ENCODE data around the gene MSL1. TPM values are rescaled to one million over a fixed set of nuclear protein-coding genes. Genes with fewer than 3 reads are reported as not detected.
A peak's percentile ranks its signal among the peaks of the same experiment; 100 is the strongest.

Gene MSL1
- total RNA-seq, 1 experiment from 2014 or later = 72.9 TPM

- no peak for DNase-seq
- no peaks in the 10 kb centered on the region for H3K27me3 ChIP-seq
- no peaks in the 10 kb centered on the region for H3K9me3 ChIP-seq (replicated peaks)
- H3K36me3 ChIP-seq = peaks cover 54% of the 10 kb centered on the region
- H3K4me3 ChIP-seq = no peak overlapping the region
- no peaks in the 10 kb centered on the region for H3K4me1 ChIP-seq
- no peak overlapping the region for H3K27ac ChIP-seq
Measured at GRCh38 chr17:40159456-40159855, 37.7 kb downstream of the MSL1 start.

- no peak for DNase-seq
- H3K4me1 ChIP-seq = 0 out of 2 replicates have a peak, but pooled peaks cover 3% of the 10 kb centered on the region
- H3K27ac ChIP-seq = no peak overlapping the region
- H3K4me3 ChIP-seq = no peak overlapping the region
- peaks cover 88% of the 10 kb centered on the region for H3K36me3 ChIP-seq
- no peaks in the 10 kb centered on the region for H3K27me3 ChIP-seq
- no peaks in the 10 kb centered on the region for H3K9me3 ChIP-seq (replicated peaks)
Measured at GRCh38 chr17:40167685-40168261, 46.0 kb downstream of the MSL1 start.

- Histone ChIP-seq H3K9me3 (replicated peaks) (no peaks in the 10 kb centered on the region), H3K27ac (no peak overlapping the region), H3K4me1 (0 out of 2 replicates have a peak, but pooled peaks cover 3% of the 10 kb centered on the region), H3K36me3 (peaks cover 82% of the 10 kb centered on the region), H3K4me3 (no peak overlapping the region), H3K27me3 (no peaks in the 10 kb centered on the region)
- DNase-seq = peak; percentile 31 to 71
Measured at GRCh38 chr17:40168262-40168832, 46.6 kb downstream of the MSL1 start.

GRCh38 chr17:40170325-40170724 lies 48.6 kb downstream of the MSL1 start:
- no peaks in the 10 kb centered on the region for H3K9me3 ChIP-seq (replicated peaks)
- H3K4me1 ChIP-seq = 0 out of 2 replicates have a peak, but pooled peaks cover 3% of the 10 kb centered on the region
- H3K4me3 ChIP-seq = no peak overlapping the region
- H3K27me3 ChIP-seq = no peaks in the 10 kb centered on the region
- no peak for DNase-seq
- peaks cover 71% of the 10 kb centered on the region for H3K36me3 ChIP-seq
- H3K27ac ChIP-seq = no peak overlapping the region

GRCh38 chr17:40171750-40172149 lies 50.0 kb downstream of the MSL1 start:
- no peak for DNase-seq
- no peaks in the 10 kb centered on the region for H3K27me3 ChIP-seq
- H3K36me3 ChIP-seq = peaks cover 71% of the 10 kb centered on the region
- H3K4me3 ChIP-seq = no peak overlapping the region
- 0 out of 2 replicates have a peak, but pooled peaks cover 3% of the 10 kb centered on the region for H3K4me1 ChIP-seq
- H3K9me3 ChIP-seq (replicated peaks) = no peaks in the 10 kb centered on the region
- no peak overlapping the region for H3K27ac ChIP-seq

- Histone ChIP-seq H3K36me3 (peaks cover 60% of the 10 kb centered on the region), H3K4me3 (no peak overlapping the region), H3K9me3 (replicated peaks) (no peaks in the 10 kb centered on the region), H3K27me3 (no peaks in the 10 kb centered on the region), H3K27ac (no peak overlapping the region), H3K4me1 (0 out of 2 replicates have a peak, but pooled peaks cover 3% of the 10 kb centered on the region)
- DNase-seq = no peak
Measured at GRCh38 chr17:40173091-40173777, 51.5 kb downstream of the MSL1 start.

GRCh38 chr17:40173778-40174135 lies 52.0 kb downstream of the MSL1 start:
- Histone ChIP-seq H3K27me3 (no peaks in the 10 kb centered on the region), H3K27ac (no peak overlapping the region), H3K36me3 (peaks cover 55% of the 10 kb centered on the region), H3K4me1 (0 out of 2 replicates have a peak, but pooled peaks cover 3% of the 10 kb centered on the region), H3K9me3 (replicated peaks) (no peaks in the 10 kb centered on the region), H3K4me3 (no peak overlapping the region)
- no peak for DNase-seq

GRCh38 chr17:40174514-40174913 lies 52.7 kb downstream of the MSL1 start:
- Histone ChIP-seq H3K9me3 (replicated peaks) (no peaks in the 10 kb centered on the region), H3K27me3 (no peaks in the 10 kb centered on the region), H3K4me3 (no peak overlapping the region), H3K4me1 (0 out of 2 replicates have a peak, but pooled peaks cover 3% of the 10 kb centered on the region), H3K36me3 (peaks cover 48% of the 10 kb centered on the region), H3K27ac (no peak overlapping the region)
- DNase-seq = no peak

- DNase-seq = no peak
Measured at GRCh38 chr17:40175928-40176753, 54.4 kb downstream of the MSL1 start.

GRCh38 chr17:40176754-40177110 lies 55.0 kb downstream of the MSL1 start:
- Histone ChIP-seq H3K9me3 (replicated peaks) (no peaks in the 10 kb centered on the region), H3K36me3 (peaks cover 29% of the 10 kb centered on the region), H3K27me3 (no peaks in the 10 kb centered on the region), H3K4me1 (no peaks in the 10 kb centered on the region), H3K27ac (no peak overlapping the region), H3K4me3 (no peak overlapping the region)
- no peak for DNase-seq

More at GRCh38 chr17:40175928-40176753, 54.4 kb downstream of the MSL1 start:
- Histone ChIP-seq H3K27ac (no peak overlapping the region), H3K36me3 (peaks cover 33% of the 10 kb centered on the region), H3K27me3 (no peaks in the 10 kb centered on the region), H3K9me3 (replicated peaks) (no peaks in the 10 kb centered on the region), H3K4me1 (0 out of 2 replicates have a peak, but pooled peaks cover 3% of the 10 kb centered on the region), H3K4me3 (no peak overlapping the region)

GRCh38 chr17:40177275-40177874 lies 55.6 kb downstream of the MSL1 start, which contains the start of gene RAPGEFL1:
RAPGEFL1 (plus strand) TSS chr17:40177470; CDS start chr17:40177862, 392 bp downstream.
- Histone ChIP-seq H3K9me3 (replicated peaks) (no peaks in the 10 kb centered on the region), H3K27ac (no peak within 1 kb of the TSS), H3K36me3 (peaks cover 22% of the 10 kb centered on the region), H3K27me3 (no peaks in the 10 kb centered on the region), H3K4me1 (no peaks in the 10 kb centered on the region), H3K4me3 (no peak within 1 kb of the TSS)
- no peak for DNase-seq

- no peak for DNase-seq
- Histone ChIP-seq H3K27me3 (no peaks in the 10 kb centered on the region), H3K4me1 (no peaks in the 10 kb centered on the region), H3K27ac (no peak overlapping the region), H3K4me3 (no peak overlapping the region), H3K36me3 (peaks cover 21% of the 10 kb centered on the region), H3K9me3 (replicated peaks) (no peaks in the 10 kb centered on the region)
Measured at GRCh38 chr17:40178021-40178601, 56.3 kb downstream of the MSL1 start.

GRCh38 chr17:40178660-40179059 lies 56.9 kb downstream of the MSL1 start:
- H3K27ac ChIP-seq = no peak overlapping the region
- no peaks in the 10 kb centered on the region for H3K4me1 ChIP-seq
- peaks cover 18% of the 10 kb centered on the region for H3K36me3 ChIP-seq

More at GRCh38 chr17:40178660-40179059, 56.9 kb downstream of the MSL1 start:
- Histone ChIP-seq H3K27me3 (no peaks in the 10 kb centered on the region), H3K9me3 (replicated peaks) (no peaks in the 10 kb centered on the region), H3K4me3 (no peak overlapping the region)
- no peak for DNase-seq
